Stimulated activated CD4-positive, alpha-beta T cell treated with anti-CD3 and anti-CD28 coated beads, Interleukin-12 subunit alpha, Interleukin-12 subunit beta, amount 100 ng/mL, for 4 hours (primary cell): ENCODE results near the gene CSH1.
"Not testable (repeated sequence)": the region's sequence is repeated elsewhere in the genome, so short reads cannot be mapped to it uniquely, and the experiment has no call there.

ENCODE experiments used
- DNase-seq: peaks from one replicate; pipeline ENCODE4 v3.0.0-alpha.2; 2020

CSH1 gene

DNA sequence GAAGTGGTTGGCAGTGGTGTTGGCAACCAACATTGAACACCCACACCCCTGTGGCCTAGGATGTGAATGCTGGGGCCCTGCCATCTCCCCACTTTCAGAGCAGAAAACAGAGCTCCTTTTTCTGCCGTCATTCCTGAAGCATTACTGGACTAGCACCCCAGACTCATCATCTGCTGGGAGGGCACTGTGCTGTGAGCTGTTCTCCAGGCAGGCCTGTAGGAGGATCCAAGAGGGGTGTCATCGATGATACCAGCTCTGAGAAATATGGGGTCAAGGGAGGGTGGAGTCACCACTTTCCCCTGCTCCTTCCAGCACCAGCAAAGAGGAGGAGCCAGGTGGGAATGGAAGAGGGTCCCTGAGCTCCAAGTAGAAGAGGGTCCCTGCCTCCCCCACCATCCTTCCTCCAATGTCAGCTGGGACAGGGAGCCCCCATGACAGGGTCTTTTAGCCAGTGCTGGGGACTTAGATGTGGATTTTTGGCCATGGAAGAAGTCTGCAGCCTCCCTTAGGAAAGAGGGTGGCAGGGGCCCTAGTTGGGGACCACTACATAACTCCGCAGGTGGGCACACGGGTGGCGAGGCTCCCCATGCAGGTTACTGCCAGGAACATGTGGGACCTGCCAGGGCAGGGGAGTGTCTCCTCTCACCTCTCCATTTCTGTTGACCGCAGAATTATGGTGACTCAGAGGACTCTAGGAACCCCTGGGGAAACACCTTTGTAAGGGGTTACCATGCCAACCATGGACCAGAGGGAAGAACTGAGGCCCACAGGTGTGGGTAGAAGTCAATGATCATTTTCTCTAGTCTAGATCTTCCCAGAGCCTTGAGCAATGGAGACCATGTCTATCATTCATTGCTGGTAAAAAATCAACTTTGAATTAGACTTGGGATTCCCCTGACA lies 2.8 kb upstream of the CSH1 start:
- DNase-seq = not testable (repeated sequence)

- DNase-seq = not testable (repeated sequence)
Observed at GRCh38 chr17:63894821-63895220, 1.6 kb downstream of the CSH1 start.

- DNase-seq = not testable (repeated sequence)
Observed at GRCh38 chr17:63894021-63894420, 2.4 kb downstream of the CSH1 start.

- not testable (repeated sequence) for DNase-seq
Observed at GRCh38 chr17:63892316-63893037, 3.9 kb downstream of the CSH1 start.

DNA sequence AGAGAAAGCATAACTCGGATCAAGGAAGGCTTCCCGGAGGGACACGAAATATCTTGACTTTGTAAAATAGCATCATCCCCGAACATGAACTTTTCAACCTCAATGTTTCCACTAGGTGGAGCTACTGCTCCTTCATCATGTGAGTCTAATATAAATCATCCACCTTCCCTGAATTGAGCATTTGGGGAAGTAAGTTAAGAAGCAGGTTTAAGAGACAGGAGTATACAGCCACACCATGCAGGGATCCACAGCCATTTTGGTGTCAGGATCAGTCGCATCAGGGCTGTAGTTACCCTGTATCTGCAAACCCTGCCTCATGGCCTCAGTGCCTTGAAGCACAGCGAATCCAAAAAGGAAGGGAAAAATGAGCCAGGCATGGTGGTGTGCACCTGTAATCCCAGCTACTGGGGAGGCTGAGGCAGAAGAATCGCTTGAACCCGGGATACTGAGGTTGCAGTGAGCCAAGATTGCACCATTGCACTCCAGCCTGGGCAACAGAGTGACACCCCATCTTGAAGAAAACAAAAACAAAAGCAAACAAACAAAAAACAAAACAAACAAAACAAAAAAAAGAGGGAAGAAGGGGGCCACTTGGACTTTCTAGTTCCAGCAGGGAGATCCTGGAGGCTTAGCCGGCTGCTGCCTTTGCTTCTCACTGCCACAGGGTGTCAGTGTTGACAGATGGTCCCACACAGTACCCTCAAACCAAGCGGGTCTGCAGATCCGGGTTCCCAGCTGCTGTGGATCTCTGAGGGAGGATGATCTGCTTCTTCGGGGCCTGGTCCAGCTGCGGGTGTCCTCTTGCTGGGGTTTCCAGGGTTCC lies 7.1 kb downstream of the CSH1 start:
- DNase-seq = not testable (repeated sequence)

DNA sequence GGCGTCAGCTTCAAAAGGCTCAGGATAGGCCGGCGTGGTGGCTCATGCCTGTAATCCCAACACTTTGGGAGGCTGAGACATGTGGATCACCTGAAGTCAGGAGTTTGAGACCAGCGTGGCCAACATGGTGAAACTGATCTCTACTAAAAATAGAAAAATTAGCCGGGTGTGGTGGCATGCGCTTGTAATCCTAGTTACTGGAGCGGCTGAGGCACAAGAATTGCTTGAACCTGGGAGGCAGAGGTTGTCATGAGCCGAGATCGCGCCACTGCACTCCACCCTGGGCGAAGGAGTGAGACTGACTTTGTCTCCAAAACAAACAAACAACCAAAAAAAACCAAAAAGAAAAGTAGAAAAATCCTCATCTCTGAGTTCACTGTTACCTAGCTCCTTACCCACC lies 11.3 kb downstream of the CSH1 start:
- DNase-seq = not testable (repeated sequence)

GRCh38 chr17:63882626-63883126 lies 13.7 kb downstream of the CSH1 start:
- DNase-seq = not testable (repeated sequence)

DNA sequence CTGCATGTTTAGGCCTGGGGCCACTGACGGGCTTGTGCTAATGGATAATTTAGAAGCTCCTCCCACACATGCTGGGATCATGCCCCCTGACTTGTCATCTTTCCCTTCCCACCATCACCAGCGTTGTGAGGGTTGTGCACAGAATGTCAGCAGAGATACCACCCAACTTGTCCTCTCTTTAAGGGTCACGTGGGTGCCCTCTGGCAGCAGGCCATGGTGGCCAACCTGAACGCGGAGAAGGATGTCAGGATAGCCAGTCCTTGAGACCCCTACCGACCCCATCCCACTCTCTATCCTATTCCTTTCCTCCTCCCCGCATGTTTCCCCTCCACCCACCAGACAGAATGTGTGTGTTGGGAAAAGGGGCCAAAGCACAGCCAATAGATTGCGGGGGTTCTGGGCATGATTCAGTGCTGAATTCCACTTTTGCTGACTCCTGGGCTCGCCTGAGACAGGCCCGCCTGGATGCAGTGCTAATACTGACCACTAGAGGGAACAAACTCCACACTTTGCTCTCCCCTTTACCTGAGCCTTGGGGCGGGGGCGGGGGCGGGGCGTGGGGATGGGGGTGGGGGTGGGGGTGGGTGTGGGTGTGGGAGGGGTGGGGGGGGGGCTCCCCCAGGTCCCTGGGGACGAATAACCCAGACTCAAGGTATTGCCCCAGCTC lies 14.3 kb downstream of the CSH1 start, which contains the start of gene GH2:
Gene GH2, minus strand, starts transcription at position 10 of the 667 bp plus-strand sequence. CDS start 143 bp downstream, outside the sequence.
- peak; percentile 49 for DNase-seq

GRCh38 chr17:63881337-63881736 lies 15.0 kb downstream of the CSH1 start:
- not testable (repeated sequence) for DNase-seq

GRCh38 chr17:63880706-63881105 lies 15.7 kb downstream of the CSH1 start:
- DNase-seq = no peak

DNA sequence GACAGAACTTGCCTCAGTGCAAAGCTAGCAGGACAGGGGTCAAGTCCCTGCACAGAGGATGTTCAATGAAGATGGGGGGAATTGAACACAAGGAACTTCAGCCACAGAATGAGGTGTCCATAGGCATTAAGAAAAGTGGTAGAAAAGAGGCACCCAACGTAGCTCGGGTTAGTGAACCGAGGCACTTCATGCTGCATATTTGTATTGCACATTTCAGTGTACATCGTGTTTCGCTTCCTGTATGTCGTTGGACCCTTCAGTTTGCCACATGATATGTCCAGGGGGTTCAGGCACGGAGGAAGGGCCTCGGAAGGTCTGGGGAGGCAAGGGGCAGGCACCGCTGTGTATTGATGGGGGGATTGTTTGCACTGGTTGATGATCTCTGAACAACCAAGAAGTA lies 18.0 kb downstream of the CSH1 start:
- DNase-seq = not testable (repeated sequence)

DNA sequence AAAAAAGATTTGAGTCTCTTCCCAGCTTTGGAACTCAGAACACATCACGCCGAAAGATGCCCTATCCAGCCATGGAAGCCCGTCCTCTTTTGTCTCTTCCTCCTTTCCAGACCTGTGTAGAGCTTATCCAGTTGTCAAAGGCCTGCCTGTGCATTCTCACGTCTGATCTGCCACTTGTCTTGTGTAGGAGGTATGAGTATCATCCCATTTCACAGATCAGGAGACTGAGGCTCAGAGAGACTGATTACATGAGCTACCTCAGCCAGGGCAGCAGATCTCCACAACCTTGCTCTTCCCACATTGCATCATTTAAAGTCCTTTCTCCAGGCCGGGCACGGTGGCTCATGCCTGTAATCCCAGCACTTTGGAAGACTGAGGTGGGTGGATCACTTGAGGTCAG lies 21.7 kb downstream of the CSH1 start:
- not testable (repeated sequence) for DNase-seq

DNA sequence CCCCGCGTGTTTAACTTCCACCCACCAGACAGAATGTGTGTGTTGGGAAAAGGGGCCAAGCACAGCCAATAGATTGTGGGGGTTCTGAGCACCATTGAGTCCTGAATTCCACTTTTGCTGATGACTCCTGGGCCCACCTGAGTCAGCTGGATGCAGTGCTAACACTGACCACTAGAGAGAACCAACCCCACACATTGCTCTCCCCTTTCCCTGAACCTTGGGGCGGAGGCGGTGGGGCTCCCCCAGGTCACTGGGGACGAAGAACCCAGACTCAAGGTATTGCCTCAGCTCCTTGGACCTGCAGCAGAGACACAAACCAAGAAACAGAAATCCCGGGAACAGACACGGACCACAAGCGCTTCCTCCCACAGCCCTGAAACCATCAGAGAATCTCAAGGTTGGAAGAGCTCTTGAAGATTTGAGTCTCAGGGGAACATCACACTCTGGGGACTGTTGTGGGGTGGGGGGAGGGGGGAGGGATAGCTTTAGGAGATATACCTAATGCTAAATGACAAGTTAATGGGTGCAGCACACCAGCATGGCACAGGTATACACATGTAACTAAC lies 22.2 kb downstream of the CSH1 start:
- DNase-seq = not testable (repeated sequence)

DNA sequence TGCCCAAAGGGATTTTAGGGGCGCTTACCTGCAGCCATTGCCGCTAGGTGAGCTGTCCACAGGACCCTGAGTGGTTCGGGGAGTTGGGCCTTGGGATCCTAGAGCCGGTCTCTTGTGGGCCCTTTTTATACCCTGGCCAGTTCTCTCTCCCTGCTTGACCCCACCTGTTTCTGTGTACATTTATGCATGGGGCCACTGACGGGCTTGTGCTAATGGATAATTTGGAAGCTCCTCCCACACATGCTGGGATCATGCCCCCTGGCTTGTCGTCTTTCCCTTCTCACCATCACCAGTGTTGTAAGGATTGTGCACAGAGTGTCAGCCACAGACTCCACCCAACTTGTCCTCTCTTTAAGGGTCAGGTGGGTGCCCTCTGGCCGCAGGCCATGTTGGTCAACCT lies 22.8 kb downstream of the CSH1 start, which contains the start of gene CSH2:
Gene CSH2, minus strand, starts transcription at position 101 of the 400 bp plus-strand sequence. Its CDS starts 63 bp downstream, at position 38.
- DNase-seq = not testable (repeated sequence)

GRCh38 chr17:63871646-63872365 lies 24.6 kb downstream of the CSH1 start:
- DNase-seq = not testable (repeated sequence)

DNA sequence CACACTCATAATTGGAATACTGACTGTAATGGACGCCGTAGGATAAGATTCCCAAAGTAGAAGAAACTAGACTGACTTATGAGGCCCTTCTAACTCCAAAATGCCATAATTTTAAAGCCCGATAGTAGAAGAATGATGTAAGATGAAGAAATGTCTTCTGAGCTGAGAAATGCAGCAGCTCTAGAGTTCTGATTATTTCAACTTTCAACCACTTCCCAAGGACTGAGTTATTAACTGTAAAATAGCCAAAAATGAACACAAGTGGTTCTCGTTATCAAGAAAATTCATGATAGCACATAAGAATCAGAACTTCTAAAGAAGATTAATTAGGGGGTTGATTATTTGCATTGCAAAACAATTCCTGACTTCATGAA lies 26.1 kb downstream of the CSH1 start:
- not testable (repeated sequence) for DNase-seq

- not testable (repeated sequence) for DNase-seq
Observed at GRCh38 chr17:63869491-63870291, 26.7 kb downstream of the CSH1 start.

GRCh38 chr17:63866625-63867024 lies 29.7 kb downstream of the CSH1 start:
- not testable (repeated sequence) for DNase-seq

DNA sequence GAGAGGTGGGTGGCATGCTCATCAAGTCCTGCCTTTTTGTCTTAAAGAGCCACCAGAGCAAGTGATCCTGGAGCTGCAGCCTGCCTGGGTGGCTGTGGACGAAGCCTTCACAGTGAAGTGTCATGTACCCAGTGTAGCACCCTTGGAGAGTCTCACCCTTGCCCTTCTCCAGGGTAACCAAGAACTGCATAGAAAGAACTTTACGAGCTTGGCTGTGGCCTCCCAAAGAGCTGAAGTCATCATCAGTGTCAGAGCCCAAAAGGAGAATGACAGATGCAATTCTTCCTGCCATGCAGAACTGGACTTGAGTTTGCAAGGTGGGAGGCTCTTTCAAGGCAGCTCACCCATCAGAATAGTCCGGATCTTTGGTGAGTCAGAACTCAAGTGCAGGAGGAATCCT lies 37.1 kb downstream of the CSH1 start:
- no peak for DNase-seq

DNA sequence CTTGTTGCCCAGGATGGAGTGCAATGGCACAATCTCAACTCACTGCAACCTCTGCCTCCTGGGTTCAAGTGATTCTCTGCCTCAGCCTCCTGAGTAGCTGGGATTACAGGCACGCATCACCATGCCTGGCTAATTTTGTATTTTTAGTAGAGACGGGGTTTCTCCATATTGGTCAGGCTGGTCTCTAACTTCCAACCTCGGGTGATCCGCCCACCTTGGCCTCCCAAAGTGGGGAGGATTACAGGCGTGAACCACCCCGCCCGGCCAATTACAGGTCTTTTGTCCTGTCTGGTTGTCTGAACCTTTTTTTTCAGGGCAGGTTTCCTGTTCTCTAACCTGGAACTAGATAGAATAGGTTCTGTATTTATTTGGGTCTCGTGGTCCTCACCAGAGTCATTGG lies 39.9 kb downstream of the CSH1 start:
- not testable (repeated sequence) for DNase-seq
